ENCODE measurements around the gene COL5A2. TPM values are rescaled to one million over a fixed set of nuclear protein-coding genes. Genes with fewer than 3 reads are reported as not detected.

The COL5A2 gene
- polyA plus RNA-seq, 3 donors: 111 to 147 (median 133) TPM

DNA sequence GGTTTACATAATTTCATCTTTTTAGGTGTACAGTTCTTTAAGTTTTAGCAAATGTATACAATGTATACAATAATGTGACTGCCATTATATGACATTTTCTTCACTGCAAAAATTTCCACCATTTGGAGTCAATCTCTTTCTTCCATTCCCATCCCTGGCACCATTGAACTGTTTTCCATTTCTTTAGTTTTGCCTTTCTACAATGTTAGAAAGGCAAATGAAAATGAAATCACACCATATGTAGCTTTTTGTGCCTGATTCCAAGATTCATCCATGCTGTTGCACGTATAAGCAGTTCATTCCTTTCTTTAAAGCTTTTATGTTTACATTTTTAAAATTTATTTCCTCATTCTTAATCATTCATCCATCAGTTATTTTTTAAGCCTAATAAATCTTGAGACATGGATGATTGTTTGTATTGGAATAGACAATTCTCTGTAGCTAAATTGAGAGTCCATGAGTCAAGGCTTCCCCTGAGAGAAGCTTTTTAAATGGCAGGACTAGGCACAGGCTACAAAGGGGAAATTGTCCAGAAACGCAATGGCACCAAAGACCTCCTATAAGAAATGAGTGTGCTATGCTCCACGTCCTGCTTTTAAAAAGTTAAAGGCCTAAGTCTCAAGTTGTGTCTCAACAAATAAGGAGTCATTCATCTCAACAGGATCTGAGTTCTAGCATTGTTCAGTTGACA is 8.7 kb upstream of the COL5A2 start:
- no peak for DNase-seq

DNA sequence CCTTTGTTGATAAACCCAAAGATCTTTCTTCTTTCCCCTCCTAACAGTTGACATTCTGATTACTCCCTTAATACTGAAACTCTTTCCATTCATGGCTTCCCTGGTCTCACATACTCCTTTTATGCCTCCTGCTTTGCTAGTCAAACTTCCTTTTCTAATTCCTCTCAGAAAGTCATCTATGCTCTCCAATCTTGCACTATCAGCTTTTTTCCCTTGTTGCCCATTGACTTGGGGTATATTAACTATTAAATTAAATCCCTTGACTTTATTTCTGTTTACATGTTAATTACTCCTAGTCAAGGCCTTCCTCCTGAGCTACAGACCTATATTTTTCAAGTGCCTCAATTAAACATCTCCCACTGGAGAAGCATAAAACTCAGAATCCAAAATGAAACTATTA is 3.6 kb upstream of the COL5A2 start:
- DNase-seq: no peak

DNA sequence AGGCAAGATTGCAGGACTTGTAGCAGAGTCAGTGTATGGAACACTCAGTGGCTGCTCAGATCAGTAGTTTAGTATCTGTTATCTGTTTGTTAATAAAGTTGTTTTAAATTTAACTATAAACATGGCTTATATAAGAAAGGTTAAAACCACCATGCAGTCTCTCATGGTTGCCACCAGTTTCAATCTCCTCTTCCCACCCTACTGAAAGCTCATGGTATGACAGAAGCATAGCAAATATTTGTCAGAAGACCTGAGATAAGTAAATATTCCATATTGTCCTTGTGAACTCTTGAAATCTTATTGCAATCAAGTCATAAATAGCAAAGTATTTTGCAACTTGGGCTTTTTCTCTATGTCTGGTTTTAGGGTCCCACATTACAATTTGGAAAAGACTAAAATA is 2.1 kb upstream of the COL5A2 start:
- DNase-seq: no peak

DNA sequence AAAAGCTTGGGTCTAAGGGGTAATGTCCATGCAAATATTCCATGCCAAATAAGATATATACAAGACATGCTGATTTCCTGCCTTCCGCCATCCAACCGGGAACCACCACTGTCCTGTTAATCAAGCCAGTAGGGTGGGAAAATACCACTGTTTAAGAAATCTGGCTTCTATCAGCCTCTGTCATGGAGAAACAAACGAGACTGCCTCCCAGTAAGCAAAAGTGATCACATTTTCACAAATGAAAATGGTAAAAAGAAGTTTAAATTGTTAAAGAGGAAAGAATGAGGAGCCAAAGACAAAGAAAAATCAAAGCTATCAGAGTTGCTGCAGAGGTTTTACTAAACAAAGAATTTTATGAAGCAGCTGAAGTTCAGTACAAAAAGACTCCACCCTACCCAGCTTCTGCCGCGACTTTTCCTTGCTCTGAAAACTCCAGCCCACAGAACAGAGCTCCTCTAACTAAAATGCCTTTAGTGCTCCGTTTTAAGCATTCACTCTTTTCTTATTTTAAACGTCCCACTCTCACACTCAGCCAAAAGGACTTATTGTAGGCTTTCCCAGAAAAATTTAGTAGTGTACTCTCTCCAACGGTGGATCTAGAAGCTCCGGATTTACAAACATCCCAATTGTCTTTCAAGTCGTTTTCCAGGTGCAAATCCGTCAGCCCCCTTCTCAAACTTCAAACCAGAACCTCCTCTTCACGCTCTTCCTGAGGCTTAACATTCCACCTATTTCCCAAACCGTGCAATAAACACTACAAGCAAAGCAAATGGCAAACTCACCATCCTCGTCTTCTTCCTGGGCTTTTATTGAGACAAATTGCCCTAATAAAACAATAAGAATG is 613 bp downstream of the COL5A2 start:
- peak; percentile 60 for DNase-seq

DNA sequence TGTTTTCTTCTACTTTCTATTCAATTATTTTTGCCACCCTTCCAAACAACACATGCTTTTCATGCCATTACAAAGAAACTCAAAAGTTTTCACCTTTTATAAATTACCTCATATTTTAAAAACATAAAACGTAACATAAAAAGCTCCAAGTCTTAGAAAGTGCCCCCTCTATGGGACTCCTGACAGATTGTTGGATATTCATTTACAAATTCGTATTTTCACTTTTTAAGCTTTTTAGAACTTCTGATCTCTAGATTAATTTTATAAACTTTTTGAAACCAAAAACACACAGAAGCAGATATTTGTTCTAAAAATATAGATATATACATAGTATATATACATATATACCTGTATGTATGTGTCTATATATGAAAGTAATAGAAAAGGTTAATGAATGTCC is 1.5 kb downstream of the COL5A2 start:
- no peak for DNase-seq

DNA sequence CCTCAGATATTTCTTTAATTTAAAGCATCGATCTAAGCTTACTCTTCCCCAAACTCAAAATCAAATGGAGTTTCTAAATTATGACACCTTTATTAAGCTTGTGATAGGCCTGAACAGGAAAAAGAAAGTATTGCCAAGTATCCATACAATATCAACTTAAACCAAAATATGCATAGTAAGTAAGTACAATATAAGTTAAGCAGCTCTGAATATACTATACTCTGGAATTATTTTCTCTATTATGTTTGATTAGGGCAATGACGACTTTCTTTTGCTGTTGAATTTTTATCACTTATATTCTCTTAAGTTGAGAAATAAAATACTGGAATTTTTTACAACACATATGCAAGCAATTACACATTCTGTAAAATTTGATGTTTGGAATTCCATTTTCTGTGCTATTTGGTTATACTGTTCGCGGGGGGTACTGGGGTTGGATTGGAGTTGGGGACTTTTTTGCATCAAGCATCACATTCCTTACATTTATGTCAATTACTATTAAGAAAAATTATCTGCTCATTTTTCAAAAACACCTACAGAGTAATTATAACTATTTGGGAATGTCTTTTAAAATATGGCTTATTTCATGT is 2.2 kb downstream of the COL5A2 start:
- no peak for DNase-seq

DNA sequence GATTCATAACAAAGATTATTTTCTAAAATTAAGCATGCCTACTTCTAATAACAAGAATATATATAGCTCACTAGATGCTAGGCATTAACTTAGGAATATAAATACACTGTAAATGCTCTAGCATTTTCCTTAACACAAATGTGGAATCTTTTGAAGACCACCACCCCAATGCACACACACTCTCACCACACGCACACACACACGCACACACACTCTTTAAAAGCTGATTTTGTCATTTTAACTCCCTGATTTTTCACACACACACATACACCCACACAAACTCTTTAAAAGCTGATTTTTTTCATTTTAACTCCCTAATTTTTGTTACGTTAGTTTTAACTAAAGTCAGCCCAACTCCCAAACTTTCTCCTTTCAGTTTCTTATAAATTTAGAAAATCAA is 3.0 kb downstream of the COL5A2 start:
- DNase-seq: no peak

DNA sequence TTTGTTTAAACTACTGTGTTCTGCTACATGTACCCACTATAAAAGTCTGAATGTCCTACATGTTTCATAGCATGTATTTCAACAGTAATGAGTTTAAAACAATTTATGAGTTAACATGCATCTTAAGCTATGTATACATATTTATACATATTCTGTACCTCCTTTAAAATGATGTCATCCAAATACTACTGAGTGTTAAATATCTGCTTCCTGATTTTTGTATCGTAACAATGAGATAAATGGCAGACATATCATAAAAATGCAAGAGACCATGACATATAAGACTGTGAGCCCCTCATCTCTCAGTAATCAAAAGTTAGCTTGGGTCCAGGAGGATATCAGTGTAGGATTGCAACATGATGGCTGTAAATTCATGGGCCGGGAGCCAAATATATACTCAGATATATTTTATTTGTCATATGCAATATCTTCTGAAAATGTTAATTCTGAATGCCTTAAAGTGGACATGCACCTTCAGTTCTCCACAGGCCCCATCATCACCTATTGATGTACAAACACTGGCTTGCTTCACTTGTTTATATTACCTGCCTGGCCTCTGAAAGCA is 3.6 kb downstream of the COL5A2 start:
- DNase-seq: no peak

DNA sequence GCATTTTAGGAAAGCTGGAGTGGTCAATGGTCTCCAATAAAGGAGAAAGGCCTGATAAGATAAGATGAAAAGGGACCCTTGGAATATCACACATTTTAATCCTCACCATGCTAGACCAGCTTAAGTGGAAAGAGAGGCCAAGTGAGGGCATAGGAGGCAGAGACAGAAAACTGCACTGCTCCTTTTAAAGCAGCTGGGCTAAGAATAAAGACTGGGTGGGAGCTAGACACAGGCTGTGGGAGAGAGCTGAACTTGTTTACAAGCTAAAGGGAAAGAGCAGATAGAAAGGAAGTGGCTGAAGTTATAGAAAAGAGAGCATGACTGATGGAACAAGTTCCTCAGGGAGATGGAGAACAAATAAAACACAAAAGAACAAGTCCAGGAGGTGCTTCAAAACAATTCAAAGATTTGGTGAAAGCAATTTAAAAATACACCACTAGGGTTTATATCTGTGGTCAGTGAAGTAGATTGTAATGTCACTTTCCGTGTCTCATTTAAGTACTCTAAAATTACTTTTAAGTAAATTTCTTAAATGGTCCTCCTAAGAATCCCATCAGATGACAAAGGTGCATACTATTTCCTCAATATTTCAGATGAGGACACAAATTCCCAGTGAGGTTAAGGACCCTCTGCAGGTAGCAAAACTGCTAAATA is 7.5 kb downstream of the COL5A2 start:
- DNase-seq: no peak

DNA sequence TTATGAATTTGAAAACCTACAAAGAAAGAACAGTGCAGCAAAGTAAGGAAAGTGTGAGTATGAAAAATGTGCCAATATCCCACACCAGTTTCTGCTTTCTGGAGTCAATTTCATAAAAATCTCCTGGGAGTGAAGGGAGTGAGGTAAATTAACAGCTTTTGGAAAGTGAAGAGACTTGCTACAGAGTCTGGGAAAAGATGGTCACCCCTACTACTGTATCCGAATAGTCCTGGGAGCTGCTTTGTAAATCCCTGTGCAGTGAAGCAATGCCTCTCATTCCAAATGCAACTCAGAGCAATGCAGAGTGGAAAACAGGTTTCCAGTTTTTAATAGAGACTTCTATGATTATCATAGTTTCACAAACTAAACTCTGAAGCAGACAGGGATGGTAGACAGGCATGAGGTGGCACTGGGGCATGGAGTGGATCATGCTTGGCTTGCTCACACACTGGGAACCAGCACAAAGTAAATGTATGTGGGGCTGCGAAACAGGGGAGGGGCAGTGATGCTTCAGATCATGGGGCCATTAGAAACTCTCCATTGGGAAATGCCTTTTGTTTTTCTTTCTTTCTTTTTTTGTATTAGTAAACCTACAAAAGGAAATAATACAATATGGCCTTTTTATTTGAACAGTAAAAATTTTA is 10.6 kb downstream of the COL5A2 start:
- DNase-seq: no peak

DNA sequence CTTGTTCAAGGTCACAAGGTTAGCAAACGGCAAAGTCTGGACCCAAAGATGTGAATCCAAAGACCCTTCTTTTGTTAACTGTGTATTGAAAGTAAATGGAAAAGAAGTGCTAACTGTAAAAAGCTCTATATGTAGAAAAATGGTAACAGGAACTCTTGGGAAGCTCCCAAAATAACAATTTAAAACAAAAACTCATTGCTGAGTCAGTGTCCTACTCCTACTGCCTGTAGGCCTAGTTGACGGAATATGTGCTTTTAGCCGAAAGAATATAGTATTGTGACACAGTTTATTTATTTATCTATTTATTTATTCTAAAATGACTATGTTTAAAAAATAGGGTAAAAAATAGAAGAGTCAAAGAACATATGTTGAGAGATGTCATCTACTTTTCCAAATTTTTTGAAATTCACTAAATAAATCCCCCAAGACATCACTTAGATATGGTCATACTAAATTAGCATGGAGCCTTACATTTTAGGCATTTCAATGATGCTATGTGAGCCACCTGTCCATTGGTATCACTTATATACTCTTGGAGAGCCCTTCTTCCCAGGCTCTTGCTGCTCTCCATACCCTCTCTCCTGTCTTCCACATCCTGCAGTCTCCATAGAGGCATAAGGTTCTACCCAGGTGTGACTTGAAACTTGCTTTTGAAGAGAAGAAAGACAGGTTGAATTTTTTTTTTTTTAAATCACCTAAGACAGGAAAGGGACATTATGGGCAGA is 13.7 kb downstream of the COL5A2 start:
- no peak for DNase-seq

DNA sequence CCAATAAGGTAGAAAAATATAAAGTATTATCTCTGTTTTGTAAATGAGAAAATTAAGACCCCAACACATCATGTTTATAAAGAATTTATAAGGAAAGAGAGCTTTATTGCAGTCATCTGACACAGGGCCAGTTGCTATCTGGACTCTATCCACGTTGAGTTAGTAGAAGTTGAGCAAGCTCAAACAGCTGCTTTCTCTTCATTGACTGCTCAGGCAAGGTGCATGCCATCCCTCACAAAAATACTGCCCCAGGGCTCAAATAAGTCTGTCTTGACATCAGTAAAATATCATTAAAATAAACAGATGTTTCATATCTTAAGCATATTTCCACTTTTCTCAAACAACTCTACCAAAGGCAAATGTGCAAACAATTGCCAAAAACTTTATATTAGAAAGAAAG is 14.8 kb downstream of the COL5A2 start:
- no peak for DNase-seq

DNA sequence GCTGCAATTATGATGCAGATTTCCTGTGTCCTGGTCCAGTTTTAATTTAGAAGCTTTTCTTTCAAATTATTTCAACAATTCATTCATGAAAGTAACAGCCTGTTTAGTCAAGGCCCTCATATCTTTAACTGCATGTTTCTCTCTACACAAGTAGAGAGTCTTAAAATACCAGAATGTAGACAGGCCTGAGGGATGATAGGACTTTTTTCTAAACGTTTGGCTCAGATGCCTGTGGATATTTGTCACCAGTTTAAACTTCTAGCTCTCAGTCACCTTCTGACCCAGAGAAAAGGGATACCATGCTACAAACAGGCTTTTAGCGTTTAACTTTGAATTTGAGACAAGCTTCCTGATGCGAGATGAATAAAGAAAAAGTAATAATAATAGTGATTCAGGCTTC is 15.7 kb downstream of the COL5A2 start:
- DNase-seq: no peak

DNA sequence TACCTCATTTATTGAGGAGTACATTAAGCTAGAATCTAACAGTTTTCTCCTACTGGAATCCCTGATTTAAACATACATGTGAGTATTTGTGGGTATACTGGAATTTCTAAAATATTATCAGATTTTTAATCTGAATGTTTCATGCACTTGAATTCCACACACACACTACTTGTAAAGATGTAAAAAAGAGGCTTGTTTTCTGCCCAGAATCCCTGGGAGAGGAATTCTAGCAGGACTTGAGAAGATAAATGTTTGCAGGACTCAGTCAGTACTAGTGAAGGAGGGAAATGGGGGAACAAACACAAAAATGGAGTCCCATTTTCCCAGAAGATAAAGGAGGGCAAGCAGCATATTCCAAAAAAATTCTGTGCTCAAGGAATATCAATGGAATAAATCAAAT is 17.0 kb downstream of the COL5A2 start:
- DNase-seq: no peak

DNA sequence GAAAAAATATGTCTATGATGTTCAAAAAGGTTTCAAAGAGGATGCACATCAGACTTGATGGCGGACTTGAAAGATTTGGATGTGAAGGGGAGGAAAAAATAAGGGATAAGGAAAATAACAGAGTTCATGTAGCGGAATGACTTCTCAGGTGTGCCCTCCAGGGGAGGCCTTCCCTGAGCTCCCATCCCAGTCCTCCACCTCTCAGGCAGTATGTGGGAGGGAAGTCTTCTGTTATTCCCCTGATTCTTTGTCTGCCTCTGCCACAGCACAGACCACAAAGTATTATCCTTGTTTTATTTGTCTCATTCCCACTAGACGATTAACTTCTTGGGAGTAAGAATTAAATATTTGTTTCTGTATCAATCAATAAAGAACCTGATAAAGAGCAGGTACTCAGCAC is 17.7 kb downstream of the COL5A2 start:
- no peak for DNase-seq

DNA sequence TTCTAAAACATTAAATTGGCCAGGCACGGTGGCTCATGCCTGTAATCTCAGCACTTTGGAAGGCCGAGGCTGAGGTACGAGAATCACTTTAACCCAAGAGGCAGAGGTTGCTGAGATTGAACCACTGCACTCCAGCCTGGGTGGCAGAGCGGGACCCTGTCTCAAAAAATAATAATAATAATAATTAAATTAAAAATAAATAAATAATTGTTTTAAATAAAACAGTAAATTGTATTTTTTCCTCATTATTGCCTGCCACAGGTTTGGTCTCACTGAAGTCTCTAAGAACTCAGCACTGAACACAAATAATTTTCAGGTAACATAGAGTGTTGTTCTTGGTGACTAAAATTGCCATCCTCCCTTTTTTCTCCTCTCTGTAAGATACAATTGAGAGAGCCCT is 19.8 kb downstream of the COL5A2 start:
- no peak for DNase-seq

DNA sequence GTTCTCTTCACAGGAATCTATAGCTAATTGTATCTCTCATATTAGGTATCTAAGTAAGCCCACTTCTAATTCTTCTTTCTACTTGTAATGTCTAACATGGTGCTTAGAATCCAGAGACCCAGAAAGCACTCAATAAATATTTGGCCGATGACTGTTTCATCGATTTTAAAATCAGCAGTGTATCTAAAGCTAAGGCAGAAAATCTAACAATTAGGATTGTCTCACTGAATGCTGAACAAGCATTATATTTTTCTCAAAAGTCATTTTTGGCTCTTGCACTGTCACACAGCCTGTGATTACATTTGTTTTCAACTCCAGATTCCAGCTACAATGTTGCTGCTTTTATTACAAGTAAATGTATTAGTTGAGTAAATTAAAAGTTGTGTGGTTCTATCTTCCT is 20.3 kb downstream of the COL5A2 start:
- DNase-seq: no peak

DNA sequence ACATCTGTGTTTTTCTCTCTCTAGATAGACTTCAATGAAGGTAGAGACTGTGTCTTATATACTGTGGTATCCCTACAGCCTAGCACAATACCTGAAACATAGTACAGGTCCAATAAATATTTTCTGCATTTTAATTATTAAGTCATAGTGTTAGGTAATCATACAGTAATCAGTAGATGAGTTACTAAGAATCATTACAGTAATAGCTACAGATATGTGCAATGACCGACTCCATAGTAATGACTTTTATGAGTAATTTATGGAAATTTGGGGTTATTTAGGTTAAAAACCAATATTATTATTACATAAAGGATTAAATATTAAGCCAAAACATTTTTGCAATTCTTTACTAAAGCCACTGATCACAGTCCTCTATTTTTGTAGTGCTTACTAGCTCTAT is 21.6 kb downstream of the COL5A2 start:
- no peak for DNase-seq

DNA sequence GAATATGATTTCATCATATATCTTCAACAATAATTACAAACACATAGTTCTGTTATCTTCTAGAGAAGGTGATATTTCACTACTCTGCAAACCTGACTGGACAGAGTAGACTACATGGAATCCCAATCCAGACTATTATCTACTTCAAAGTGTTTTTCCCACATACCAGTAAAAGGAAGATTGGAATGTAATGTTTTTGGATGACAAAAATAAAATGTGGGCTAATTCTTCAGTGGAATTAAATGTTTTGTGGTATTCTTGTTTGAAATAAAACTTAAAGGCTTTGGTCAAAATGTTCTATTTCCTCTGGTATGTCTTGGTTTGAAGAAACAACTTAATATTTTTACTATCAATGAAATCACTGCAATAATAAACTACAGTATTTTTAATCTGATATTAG is 22.1 kb downstream of the COL5A2 start:
- DNase-seq: no peak

DNA sequence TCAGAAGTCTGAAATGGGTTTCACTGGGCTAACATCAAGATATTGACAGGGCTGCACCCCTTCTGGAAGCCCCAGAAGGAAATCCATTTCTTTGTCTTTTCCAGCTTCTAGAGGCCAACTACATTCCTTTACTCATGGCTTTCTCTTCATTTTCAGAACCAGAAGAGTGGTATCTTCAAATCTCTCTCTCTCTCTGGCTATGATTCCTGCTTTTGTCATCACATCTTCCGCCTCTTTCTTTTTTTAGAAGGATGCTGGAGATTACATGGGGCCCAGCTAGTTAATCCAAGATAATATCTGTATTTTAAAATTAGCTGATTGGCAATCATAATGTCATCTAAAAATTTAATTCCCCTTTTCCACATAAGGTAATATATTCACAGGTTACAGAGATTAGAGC is 23.8 kb downstream of the COL5A2 start:
- DNase-seq: no peak

DNA sequence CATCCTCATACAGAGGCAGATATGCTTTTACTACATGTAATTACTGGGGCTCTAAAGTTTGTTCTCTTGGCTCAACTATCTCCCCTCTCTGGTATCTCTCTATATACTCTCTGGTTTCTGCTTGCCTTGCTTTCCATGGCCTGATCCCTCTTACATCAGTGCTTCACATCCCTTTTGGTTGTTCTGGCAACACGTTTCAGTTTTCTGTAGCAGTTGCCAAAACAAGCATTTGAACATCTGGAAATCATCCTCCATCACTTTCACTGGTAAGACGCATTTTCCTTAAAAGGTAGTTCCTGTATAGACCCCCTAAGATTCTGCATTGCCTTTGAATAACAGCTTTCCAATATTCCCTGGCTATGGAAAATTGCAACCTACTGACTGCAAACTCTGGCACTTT is 25.9 kb downstream of the COL5A2 start:
- DNase-seq: peak; percentile 69

Data from renal pelvis (tissue), 4 donors.